GM23248 (cell line): ENCODE data around the gene TEPSIN. TPM values are rescaled to one million over a fixed set of nuclear protein-coding genes. Genes with fewer than 3 reads are reported as not detected.

Experiments
- DNase-seq: peaks from one replicate; pipeline ENCODE4 v3.0.0-alpha.2; 2015
- H2AFZ ChIP-seq: fragments of 200-600 bp; sonication (generic); 2 replicates; pipeline ENCODE4 v1.6.1; 2016; ENCODE audit warnings: antibody characterized with exemption
- H3F3A ChIP-seq: fragments of 200-600 bp; sonication (generic); 2 replicates; pipeline ENCODE4 v1.6.1; 2016; ENCODE audit warnings: mild to moderate bottlenecking, antibody characterized with exemption, mixed run types; ENCODE audit not compliant: insufficient read depth
- H3K27ac ChIP-seq: fragments of 200-600 bp; sonication (generic); 2 replicates; pipeline ENCODE4 v1.5.1; 2016; ENCODE audit warnings: mild to moderate bottlenecking
- H3K27me3 ChIP-seq: fragments of 200-600 bp; sonication (generic); replicated peaks from 2 replicates; pipeline ENCODE4 v1.6.1; 2016; ENCODE audit warnings: mild to moderate bottlenecking; ENCODE audit not compliant: insufficient read depth
- H3K36me3 ChIP-seq: fragments of 200-600 bp; sonication (generic); 2 replicates; pipeline ENCODE4 v1.6.1; 2016; ENCODE audit warnings: low read depth, mild to moderate bottlenecking
- H3K4me1 ChIP-seq: fragments of 200-600 bp; sonication (generic); 2 replicates; pipeline ENCODE4 v1.6.1; 2016; ENCODE audit warnings: mild to moderate bottlenecking; ENCODE audit not compliant: insufficient read depth
- H3K4me2 ChIP-seq: fragments of 200-600 bp; sonication (generic); one replicate; pipeline ENCODE4 v1.6.1; 2016; ENCODE audit warnings: mild to moderate bottlenecking; ENCODE audit not compliant: unreplicated experiment
- H3K4me3 ChIP-seq: fragments of 200-600 bp; sonication (generic); 2 replicates; pipeline ENCODE4 v1.5.1; 2016; ENCODE audit warnings: mild to moderate bottlenecking
- H3K79me2 ChIP-seq: fragments of 200-600 bp; sonication (generic); 2 replicates; pipeline ENCODE4 v1.6.1; 2016; ENCODE audit warnings: mild to moderate bottlenecking; ENCODE audit not compliant: insufficient read depth
- H3K9ac ChIP-seq: fragments of 200-600 bp; sonication (generic); 2 replicates; pipeline ENCODE4 v1.6.1; 2016; ENCODE audit warnings: mild to moderate bottlenecking
- H3K9me2 ChIP-seq: fragments of 200-600 bp; sonication (generic); 2 replicates; pipeline ENCODE4 v1.6.1; 2016; ENCODE audit warnings: mixed run types, mild to moderate bottlenecking, moderate library complexity; ENCODE audit not compliant: insufficient read depth
- H3K9me3 ChIP-seq: fragments of 200-600 bp; sonication (generic); one replicate; pipeline ENCODE4 v1.6.1; 2017; ENCODE audit warnings: low read depth
- H4K20me1 ChIP-seq: fragments of 200-600 bp; sonication (generic); 2 replicates; pipeline ENCODE4 v1.6.0; 2016; ENCODE audit not compliant: insufficient read depth
- EZH2 ChIP-seq: fragments of 200-600 bp; sonication (generic); IDR thresholded peaks from 2 replicates; pipeline ENCODE4 v1.6.1; 2018; ENCODE audit warnings: antibody characterized with exemption, mild to moderate bottlenecking; ENCODE audit not compliant: insufficient read depth, poor library complexity, severe bottlenecking
- EZH2phosphoT487 ChIP-seq: fragments of 200-600 bp; sonication (generic); IDR thresholded peaks from 2 replicates; pipeline ENCODE4 v1.6.1; 2018; ENCODE audit warnings: antibody characterized with exemption, moderate library complexity, mild to moderate bottlenecking, low read depth; ENCODE audit not compliant: insufficient read depth
- WGBS, 2 experiments: methylation state at CpG; one replicate each; pipeline ENCODE4 v1.1.6; 2015 to 2017; ENCODE audit warnings: low lambda C conversion rate in 2 of 2, low coverage in 1 of 2; ENCODE audit errors: missing lambda C conversion rate in 2 of 2; 5-methylcytosine and 5-hydroxymethylcytosine counted together
- in situ Hi-C: fragments of 300-500 bp; cut with MboI; formaldehyde crosslinking; loops from 2 replicates; pipeline ENCODE4 v1.15.0; 2020
- polyA plus RNA-seq: library from polyadenylated mRNA; unstranded; fragments of >200 nt; fragmentation: Nextera tagmentation; extraction: Ambion mirVana; gene quantifications from 2 replicates; pipeline ENCODE4 v1.2.1, GENCODE V29; 2016
- total RNA-seq: library from RNA; depleted of rRNA; stranded (reverse); fragments of >200 nt; shearing (Covaris generic); gene quantifications from 2 replicates; pipeline ENCODE4 v1.2.3, GENCODE V29; 2014

The TEPSIN gene
- total and polyA plus RNA-seq, 2 experiments from 2014 or later, result 2.7 to 16.1 TPM

- H3K4me1 ChIP-seq, result no peaks in the 10 kb centered on the region
- no peaks in the 10 kb centered on the region for H4K20me1 ChIP-seq
- no peaks in the 10 kb centered on the region for H3K9me2 ChIP-seq
- H3K27me3 ChIP-seq, result no peaks in the 10 kb centered on the region
- no peak overlapping the region for H2AFZ ChIP-seq
- no peaks in the 10 kb centered on the region for H3F3A ChIP-seq
- DNase-seq, result no peak
- no peak overlapping the region for H3K27ac ChIP-seq
- no peak overlapping the region for H3K4me2 ChIP-seq
- TF ChIP-seq EZH2 (no peak), EZH2phosphoT487 (no peak)
- 86 to 92% methylated on average over 12 of the region's 12 CpGs for WGBS, 2 experiments
- no peaks in the 10 kb centered on the region for H3K79me2 ChIP-seq
- in situ Hi-C loops, result no loop called here
- no peak overlapping the region for H3K9ac ChIP-seq
- H3K9me3 ChIP-seq, result no peaks in the 10 kb centered on the region
- no peak overlapping the region for H3K4me3 ChIP-seq
- H3K36me3 ChIP-seq, result peaks cover 6% of the 10 kb centered on the region; the same call in 1 of the 2 replicates
These were observed 33.8 kb upstream of the TEPSIN start for GRCh38 chr17:81272616-81273015.

- in situ Hi-C loops, result no loop called here
- Histone ChIP-seq H3K36me3 (peaks cover 6% of the 10 kb centered on the region; the same call in 1 of the 2 replicates), H3K27me3 (no peaks in the 10 kb centered on the region)
These were observed 32.4 kb upstream of the TEPSIN start for GRCh38 chr17:81271226-81271625.

DNA sequence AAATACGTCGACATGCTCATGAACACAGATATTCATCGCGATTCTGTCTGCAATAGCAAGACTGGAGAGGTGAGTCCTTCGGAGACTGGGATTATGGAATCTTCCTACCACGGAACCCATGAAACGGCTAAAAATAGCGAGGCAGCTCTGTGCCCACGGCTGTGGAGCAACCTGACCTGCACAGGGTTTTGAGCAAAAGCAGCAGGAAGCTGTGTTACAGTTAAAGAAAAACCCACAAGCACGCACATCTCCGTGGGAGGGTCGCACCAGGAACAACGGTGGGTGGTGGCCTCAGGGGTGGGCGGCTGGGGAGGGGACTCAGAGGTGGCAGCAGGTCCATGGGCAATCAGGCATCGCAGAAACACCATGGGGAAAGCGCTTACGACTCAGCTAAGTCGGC is 31.4 kb upstream of the TEPSIN start:
- Histone ChIP-seq H3K79me2 (no peaks in the 10 kb centered on the region), H3K4me3 (no peak overlapping the region), H3K9me2 (no peaks in the 10 kb centered on the region), H3K4me1 (no peaks in the 10 kb centered on the region), H3K9me3 (no peaks in the 10 kb centered on the region), H3F3A (no peaks in the 10 kb centered on the region), H3K9ac (no peak overlapping the region), H4K20me1 (no peaks in the 10 kb centered on the region), H3K4me2 (no peak overlapping the region), H3K36me3 (peaks cover 6% of the 10 kb centered on the region; the same call in 1 of the 2 replicates), H3K27ac (no peak overlapping the region), H3K27me3 (no peaks in the 10 kb centered on the region), H2AFZ (no peak overlapping the region)
- no peak for DNase-seq
- TF ChIP-seq EZH2phosphoT487 (no peak), EZH2 (no peak)
- in situ Hi-C loops, result no loop called here
- WGBS, 2 experiments, result 96 to 98% methylated on average over 16 to 18 of the region's 18 CpGs

More at GRCh38 chr17:81271226-81271625, 32.4 kb upstream of the TEPSIN start:
- WGBS, 2 experiments, result 93 to 96% methylated on average over 9 to 12 of the region's 12 CpGs
- H2AFZ ChIP-seq, result no peak overlapping the region
- TF ChIP-seq EZH2 (no peak), EZH2phosphoT487 (no peak)
- no peaks in the 10 kb centered on the region for H3K79me2 ChIP-seq
- H3F3A ChIP-seq, result no peaks in the 10 kb centered on the region
- H3K4me3 ChIP-seq, result no peak overlapping the region
- H4K20me1 ChIP-seq, result no peaks in the 10 kb centered on the region
- no peaks in the 10 kb centered on the region for H3K4me1 ChIP-seq
- no peaks in the 10 kb centered on the region for H3K9me2 ChIP-seq
- no peak overlapping the region for H3K9ac ChIP-seq
- no peaks in the 10 kb centered on the region for H3K9me3 ChIP-seq
- no peak overlapping the region for H3K4me2 ChIP-seq
- H3K27ac ChIP-seq, result no peak overlapping the region
- no peak for DNase-seq

DNA sequence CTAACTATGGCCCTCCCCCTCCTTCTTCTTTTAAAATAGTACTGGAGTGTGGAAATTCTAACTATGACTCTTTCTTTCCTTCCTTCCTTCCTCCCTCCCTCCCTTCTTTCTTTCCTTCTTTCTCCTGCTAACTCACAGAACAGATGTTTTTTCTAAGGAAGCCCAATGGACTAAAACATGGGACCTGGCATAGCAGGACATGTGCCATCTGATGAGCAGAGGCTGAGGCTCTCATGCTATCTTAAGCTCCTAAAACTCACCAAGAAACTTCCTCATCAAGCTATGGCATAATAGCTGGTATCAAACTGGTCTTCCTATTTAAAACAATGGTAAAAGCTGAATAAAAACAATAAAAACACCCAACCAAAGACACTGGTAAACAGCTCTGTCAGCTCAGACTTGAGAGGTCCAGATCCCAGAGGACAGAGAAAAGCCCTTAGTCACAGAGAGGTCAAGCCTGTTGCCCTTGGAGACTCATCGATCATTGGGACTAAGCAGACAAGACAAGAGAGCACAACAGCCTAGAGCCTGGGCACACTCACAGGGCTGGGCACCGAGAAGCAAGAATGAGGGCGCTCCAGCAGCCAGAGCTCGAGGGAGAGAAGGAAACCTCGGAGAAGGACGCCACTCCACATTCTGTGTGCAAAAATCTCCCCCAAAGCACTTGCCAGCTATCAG is 28.7 kb upstream of the TEPSIN start:
- Histone ChIP-seq H3K9me2 (no peaks in the 10 kb centered on the region), H3K27ac (no peak overlapping the region), H3K9me3 (no peaks in the 10 kb centered on the region), H3K36me3 (no peaks in the 10 kb centered on the region; the same call in 1 of the 2 replicates), H3K4me3 (no peak overlapping the region), H3K79me2 (no peaks in the 10 kb centered on the region), H3K4me1 (no peaks in the 10 kb centered on the region), H3K27me3 (no peaks in the 10 kb centered on the region), H2AFZ (no peak overlapping the region), H3K4me2 (no peak overlapping the region), H3K9ac (no peak overlapping the region), H3F3A (no peaks in the 10 kb centered on the region), H4K20me1 (no peaks in the 10 kb centered on the region)
- DNase-seq, result no peak
- in situ Hi-C loops, result loop anchor here (10.0 kb wide), 1 partner anchor 207 kb away; no protein-coding TSS in a partner anchor
- TF ChIP-seq EZH2, result no peak
- no peak for TF ChIP-seq EZH2phosphoT487
- 76 to 81% methylated on average over 6 of the region's 6 CpGs for WGBS, 2 experiments
